Stimulated activated CD8-positive, alpha-beta memory T cell treated with anti-CD3 and anti-CD28 coated beads, Interleukin-7, amount 100 ng/mL, for 1 hour (primary cell): Measurements from ENCODE around the gene OR6K2.

Experiments used
- DNase-seq, 2 donors: peaks; one replicate each; pipeline ENCODE4 v3.0.0-alpha.2; 2020; ENCODE audit warnings: low read depth in 2 of 2

OR6K2 gene

DNA sequence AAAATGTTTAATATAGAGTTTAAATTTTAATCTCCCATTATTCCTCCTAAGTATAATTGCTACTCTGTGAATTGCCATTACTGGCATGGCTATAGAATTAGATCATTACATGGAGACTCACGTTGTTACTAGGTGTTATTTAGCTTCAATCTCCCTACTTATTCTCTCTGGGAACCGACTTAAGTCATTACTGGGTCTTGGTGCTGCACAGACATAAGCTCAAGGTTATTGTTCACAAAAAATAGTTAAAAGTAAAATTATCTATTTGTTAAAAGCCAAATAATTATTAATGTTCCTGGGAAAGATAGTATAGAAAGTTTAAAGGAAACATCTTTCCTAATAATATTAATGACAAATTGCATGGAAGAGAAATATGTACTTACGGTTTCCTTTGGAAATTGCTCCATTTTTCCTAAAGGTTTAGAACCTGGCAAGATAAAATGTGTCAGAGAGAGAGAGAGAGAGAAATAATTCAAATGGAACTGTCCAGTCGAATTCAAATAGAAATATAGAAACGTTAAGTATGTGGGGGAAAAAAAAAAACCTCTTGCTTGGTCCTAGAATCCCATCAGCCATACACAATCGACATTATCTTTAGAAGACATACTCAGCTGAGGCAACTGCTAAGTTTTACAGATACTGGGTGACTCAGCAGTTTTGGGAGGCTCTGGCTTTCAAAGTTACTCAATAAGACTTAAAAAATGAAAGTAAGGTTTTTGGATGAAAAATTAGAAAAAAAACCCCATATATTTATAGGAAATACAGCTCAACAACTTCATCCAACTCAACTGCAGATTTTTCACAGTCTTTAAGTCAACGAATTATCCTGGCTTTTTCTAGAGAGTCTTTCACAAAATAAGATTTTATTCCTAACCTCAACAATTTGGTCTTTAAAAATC lies 14.1 kb downstream of the OR6K2 start, which contains the start of gene SPTA1:
TSS of gene SPTA1 (minus strand) at position 605 of the 899 bp plus-strand sequence. CDS start at position 407, 198 bp downstream.
- DNase-seq, result no peak

DNA sequence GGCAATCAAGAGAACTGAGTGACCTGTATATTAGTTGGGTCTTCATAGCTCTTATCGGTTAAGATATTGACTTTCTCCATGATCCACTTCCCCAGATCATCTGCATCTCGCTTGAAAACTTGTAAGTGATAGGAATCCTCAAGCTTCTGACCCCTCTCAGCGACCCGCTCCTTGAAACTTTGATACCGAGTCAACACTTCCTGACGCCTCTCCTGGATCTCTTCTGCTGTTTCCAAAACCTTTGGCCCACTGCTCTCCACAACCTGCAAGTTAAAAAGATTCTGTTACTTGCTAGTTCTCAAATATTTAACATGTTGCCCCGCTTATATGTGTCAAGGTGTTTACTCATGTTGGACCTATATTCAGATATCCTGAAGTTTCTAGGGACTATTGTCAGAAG lies 15.4 kb downstream of the OR6K2 start:
- no peak for DNase-seq

DNA sequence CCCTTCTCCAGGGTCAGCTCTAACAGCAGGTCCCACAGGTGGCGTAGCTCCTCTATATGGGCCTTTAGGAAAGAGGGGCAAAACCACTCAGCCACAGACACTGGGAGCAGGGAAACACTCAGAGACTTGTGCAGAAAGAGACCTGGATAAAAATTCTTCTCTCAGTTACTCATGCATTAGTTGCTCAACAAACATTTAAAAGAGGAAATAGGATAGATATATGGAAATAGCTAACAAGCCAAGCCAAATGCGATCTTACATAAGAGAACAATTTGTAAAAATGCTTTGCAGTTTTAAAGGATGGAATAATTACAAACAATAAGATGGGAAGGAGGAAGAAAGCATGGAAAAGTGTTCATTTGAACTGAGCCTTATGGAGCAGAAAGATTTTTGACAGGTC lies 18.8 kb downstream of the OR6K2 start:
- DNase-seq, result no peak

DNA sequence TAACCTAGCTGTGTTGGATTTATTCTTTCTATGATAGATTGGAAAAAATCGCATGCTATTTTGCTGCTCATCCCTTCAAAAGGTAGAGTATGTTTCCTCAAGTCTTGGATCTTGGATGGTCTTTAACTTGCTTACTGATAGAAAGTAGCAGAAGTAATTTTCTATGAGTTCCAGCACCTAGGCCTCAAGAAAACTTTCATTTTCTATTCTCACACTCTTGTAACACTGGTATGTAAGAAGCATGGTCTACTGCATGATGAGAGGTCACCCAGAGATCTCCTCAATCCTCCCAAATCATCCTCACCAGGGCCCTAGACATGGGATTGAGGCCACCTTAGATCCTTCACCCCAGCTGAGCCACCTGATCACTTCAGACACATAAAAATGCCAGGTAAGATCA lies 21.2 kb downstream of the OR6K2 start:
- DNase-seq, result no peak

DNA sequence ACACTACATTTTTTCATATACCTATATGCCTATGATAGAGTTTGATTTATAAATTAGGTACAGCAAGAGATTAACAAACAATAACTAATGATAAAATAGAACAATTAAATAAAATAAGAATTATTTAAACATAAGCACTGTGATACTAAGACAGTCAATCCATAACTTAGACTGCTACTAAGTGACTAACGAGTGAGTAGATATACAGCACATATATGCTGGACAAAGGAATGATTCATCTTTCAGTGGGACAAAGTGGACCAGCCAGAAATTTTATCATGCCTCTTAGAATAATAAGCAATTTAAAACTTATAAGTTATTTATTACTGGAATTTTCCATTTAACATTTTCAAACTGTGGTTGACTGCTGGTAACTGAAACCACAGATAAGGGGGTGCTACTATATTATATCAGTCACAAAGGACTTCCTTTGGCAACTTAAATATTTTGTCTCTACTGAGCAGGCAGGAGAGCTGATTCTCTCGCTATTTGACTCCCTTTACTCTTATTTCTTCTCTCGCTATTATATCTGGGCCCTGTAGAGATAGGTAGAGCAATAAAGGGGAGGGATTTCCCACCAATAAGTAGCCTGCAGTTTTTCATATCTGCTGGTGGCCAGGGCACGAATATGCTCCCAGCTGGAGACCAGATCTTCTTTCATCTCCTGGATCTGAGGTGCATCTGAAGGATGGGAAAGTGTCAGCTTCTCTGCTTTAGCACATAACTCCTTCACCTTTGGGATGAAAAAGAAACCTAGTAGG lies 24.7 kb downstream of the OR6K2 start:
- no peak for DNase-seq

DNA sequence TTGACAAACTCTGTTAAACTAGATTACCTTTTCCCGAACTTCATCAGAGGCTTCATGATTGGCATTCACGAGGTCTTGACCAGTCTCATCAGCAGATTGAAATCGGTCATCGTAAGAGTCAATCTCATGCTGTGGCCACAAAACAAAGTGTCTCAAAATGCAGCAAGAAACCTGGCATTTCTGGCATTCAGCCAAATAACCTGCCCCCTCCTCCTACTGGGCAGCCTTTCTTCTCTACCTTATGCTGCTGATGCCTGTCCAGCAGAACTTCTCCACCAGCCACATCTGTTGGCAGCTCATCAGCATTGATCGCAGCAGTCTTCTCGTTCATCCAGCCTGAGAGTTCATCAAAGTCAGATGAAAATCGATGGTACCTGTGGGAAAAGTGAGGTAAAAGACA lies 26.1 kb downstream of the OR6K2 start:
- DNase-seq, result no peak

DNA sequence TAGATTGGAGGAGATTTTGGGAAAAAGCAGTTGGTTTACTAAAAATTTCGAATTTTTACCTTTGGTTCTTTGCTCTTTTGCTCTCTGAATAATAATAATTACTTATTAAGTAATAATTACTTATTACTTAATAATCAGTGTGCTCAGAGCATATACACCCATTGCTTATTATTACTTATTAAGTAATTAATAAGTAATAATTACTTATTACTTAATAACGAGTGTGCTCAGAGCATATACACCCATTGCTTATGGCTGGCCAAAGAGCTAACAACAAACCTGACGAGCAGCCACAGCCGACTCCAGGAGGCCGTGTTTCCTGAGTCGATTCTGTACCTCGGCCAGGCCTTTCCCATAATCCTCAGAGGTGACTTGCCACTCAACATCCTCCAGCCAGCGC lies 34.4 kb downstream of the OR6K2 start:
- no peak for DNase-seq

DNA sequence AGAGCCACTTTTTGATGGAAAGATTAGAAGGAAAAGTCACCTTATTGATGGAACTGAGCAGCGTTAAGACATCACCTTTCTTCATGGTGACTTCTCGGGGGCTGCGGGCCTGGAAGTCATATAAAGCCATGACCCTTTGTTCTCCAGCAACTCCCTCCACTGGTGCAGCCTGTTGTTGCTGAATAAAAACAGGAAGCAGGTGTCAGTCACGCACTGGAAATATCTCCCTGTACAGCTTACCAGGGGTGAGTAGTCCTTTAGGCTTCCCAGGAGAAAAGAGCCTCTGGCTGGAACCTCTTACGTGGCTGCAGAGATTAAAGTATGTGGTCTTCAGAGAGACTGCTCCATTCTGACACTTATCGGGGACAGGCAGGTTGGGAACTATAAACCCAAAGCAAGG lies 45.9 kb downstream of the OR6K2 start:
- DNase-seq, result no peak

DNA sequence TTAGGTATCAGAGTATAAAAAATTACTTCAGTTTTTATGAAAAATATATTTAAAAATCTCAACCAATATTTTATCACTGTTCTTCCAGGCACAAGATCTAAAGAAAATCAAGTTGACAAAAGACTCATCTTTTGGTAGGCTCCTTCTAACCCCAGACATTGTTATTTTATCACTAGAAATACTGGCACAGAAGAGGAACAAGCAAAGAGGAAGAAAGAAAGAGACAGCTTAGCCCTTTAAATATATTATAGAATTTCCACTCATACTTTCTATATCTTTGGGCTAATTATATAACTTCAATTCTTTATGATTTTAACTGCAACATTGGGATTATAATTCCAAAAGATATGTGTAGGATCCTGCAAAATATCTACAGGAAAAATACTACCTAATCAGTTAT lies 46.4 kb downstream of the OR6K2 start:
- DNase-seq, result no peak

DNA sequence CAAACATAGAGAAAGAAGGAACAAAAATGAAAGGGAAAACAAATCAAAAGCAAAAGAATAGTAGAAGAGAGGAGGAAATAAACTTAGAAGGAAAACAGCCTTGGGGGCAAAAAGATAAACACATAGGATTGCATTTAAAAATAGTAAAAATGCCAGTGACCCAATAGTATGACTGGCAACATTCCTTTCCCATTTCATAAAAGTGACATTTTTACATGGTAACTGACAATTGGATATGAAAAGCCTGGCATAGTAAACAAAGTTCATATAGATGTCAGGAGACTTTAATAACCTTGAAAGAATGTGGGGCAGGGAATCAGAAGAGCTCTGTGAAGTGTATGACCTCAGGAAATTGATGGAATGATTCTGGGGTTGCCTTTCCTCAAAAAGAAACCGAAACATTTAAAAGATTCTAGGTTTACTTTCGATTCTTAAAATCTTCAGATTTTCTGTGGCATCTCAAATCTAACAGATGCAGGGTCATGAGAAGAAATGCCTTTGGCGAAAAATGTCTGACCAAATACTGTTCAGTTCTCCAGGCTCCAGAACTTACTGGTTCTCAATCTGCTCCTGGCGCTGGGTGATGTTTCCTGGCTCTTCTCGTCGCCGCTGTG lies 47.6 kb downstream of the OR6K2 start:
- DNase-seq, result no peak
